Measurements from ENCODE around the gene COMMD4. TPM values are rescaled to one million over a fixed set of nuclear protein-coding genes. Genes with fewer than 3 reads are reported as not detected.
"Not testable (repeated sequence)": the region's sequence is repeated elsewhere in the genome, so short reads cannot be mapped to it uniquely, and the experiment has no call there.

Gene COMMD4
- total RNA-seq, 1 donor from 2014 or later: 51.8 TPM

GRCh38 chr15:75327491-75327890 is 8.4 kb upstream of the COMMD4 start:
- intact Hi-C loops (cut with micrococcal nuclease): loop anchor here (10.0 kb wide), 1 partner anchor 83 kb away; no protein-coding TSS in a partner anchor
- ATAC-seq (ENCODE audit: low read depth) (no peak), DNase-seq (no peak)
- Mint-ChIP-seq H3K4me3 (no peak overlapping the region), H3K36me3 (ENCODE audit: low read depth) (no peaks in the 10 kb centered on the region), H3K27ac (no peak overlapping the region), H3K9me3 (no peaks in the 10 kb centered on the region), H3K27me3 (peaks cover 6% of the 10 kb centered on the region), H3K4me1 (no peaks in the 10 kb centered on the region)
- TF ChIP-seq, protein P1, sequence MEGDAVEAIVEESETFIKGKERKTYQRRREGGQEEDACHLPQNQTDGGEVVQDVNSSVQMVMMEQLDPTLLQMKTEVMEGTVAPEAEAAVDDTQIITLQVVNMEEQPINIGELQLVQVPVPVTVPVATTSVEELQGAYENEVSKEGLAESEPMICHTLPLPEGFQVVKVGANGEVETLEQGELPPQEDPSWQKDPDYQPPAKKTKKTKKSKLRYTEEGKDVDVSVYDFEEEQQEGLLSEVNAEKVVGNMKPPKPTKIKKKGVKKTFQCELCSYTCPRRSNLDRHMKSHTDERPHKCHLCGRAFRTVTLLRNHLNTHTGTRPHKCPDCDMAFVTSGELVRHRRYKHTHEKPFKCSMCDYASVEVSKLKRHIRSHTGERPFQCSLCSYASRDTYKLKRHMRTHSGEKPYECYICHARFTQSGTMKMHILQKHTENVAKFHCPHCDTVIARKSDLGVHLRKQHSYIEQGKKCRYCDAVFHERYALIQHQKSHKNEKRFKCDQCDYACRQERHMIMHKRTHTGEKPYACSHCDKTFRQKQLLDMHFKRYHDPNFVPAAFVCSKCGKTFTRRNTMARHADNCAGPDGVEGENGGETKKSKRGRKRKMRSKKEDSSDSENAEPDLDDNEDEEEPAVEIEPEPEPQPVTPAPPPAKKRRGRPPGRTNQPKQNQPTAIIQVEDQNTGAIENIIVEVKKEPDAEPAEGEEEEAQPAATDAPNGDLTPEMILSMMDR (IDR thresholded peaks at IDR 0.05): no peak
- POLR2A ChIA-PET: no interaction called here
- CTCF ChIA-PET: no interaction called here

GRCh38 chr15:75328493-75329314 is 7.2 kb upstream of the COMMD4 start:
- POLR2A ChIA-PET: no interaction called here
- Mint-ChIP-seq H3K36me3 (ENCODE audit: low read depth) (no peaks in the 10 kb centered on the region), H3K27me3 (peaks cover 6% of the 10 kb centered on the region), H3K4me3 (no peak overlapping the region), H3K4me1 (no peaks in the 10 kb centered on the region), H3K27ac (no peak overlapping the region), H3K9me3 (no peaks in the 10 kb centered on the region)
- no peak for DNase-seq
- intact Hi-C loops (cut with micrococcal nuclease): loop anchor here (10.0 kb wide), 1 partner anchor 84 kb away; no protein-coding TSS in a partner anchor
- no peak for ATAC-seq (ENCODE audit: low read depth)
- TF ChIP-seq, protein P1 (IDR thresholded peaks at IDR 0.05): no peak
- CTCF ChIA-PET: interaction anchor here (1.2 kb wide), 1 partner anchor 37 kb away, joined by 3 read pairs; no protein-coding TSS in a partner anchor

DNA sequence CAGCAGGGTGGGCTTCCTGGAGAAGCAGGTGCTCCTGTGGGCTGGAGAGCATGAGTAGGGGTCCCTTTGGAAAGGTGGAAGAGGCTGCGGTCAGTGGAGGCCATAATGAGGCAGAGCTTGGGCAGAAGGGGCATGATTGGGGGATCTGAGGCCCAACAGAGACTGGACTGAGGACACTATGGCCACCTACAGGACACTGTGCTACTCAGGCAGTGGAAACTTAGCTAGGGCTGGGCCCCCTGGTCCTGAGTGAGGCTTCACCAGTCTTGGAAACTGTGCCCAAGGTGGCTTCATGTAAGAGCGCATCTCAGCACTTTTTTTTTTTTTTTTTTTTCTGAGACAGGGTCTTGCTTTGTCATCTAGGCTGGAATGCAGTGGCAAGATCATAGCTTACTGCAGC is 6.3 kb upstream of the COMMD4 start:
- no peaks in the 10 kb centered on the region for H3K4me1 Mint-ChIP-seq
- CTCF ChIA-PET: no interaction called here
- H3K9me3 Mint-ChIP-seq: no peaks in the 10 kb centered on the region
- intact Hi-C loops (cut with micrococcal nuclease): loop anchor here (10.0 kb wide), 1 partner anchor 85 kb away; no protein-coding TSS in a partner anchor
- H3K4me3 Mint-ChIP-seq: no peak overlapping the region
- H3K27me3 Mint-ChIP-seq: peaks cover 6% of the 10 kb centered on the region
- no peak overlapping the region for H3K27ac Mint-ChIP-seq
- ATAC-seq (ENCODE audit: low read depth): no peak
- no peak for DNase-seq
- POLR2A ChIA-PET: no interaction called here
- TF ChIP-seq, protein P1 (IDR thresholded peaks at IDR 0.05): no peak
- no peaks in the 10 kb centered on the region for H3K36me3 Mint-ChIP-seq (ENCODE audit: low read depth)

- DNase-seq; H3K36me3 Mint-ChIP-seq (ENCODE audit: low read depth); ATAC-seq (ENCODE audit: low read depth); POLR2A ChIA-PET; H3K27me3 Mint-ChIP-seq; H3K9me3 Mint-ChIP-seq; H3K4me3 Mint-ChIP-seq; CTCF ChIA-PET; H3K27ac Mint-ChIP-seq: not testable (repeated sequence)
- H3K4me1 Mint-ChIP-seq: peaks cover 17% of the 10 kb centered on the region
- intact Hi-C loops (cut with micrococcal nuclease): loop anchor here (10.0 kb wide), 1 partner anchor 63 kb away; no protein-coding TSS in a partner anchor
Measured at GRCh38 chr15:75332093-75332492, 3.8 kb upstream of the COMMD4 start.

GRCh38 chr15:75333654-75334419 is 2.0 kb upstream of the COMMD4 start:
- H3K27ac Mint-ChIP-seq; H3K4me3 Mint-ChIP-seq; H3K36me3 Mint-ChIP-seq (ENCODE audit: low read depth); CTCF ChIA-PET; ATAC-seq (ENCODE audit: low read depth); POLR2A ChIA-PET; DNase-seq; H3K27me3 Mint-ChIP-seq; H3K9me3 Mint-ChIP-seq: not testable (repeated sequence)
- intact Hi-C loops (cut with micrococcal nuclease): loop anchor here (10.0 kb wide), 1 partner anchor 61 kb away; no protein-coding TSS in a partner anchor
- H3K4me1 Mint-ChIP-seq: peaks cover 20% of the 10 kb centered on the region

GRCh38 chr15:75335313-75335704 is 554 bp upstream of the COMMD4 start:
- DNase-seq: no peak
- POLR2A ChIA-PET: interaction anchor here (0.6 to 3.4 kb wide), 6 partner anchors 14 to 397 kb away, joined by 3 to 15 read pairs (median 4); partner anchors contain the start of genes IMP3 and MAN2C1
- CTCF ChIA-PET: no interaction called here
- peaks cover 8% of the 10 kb centered on the region for H3K36me3 Mint-ChIP-seq (ENCODE audit: low read depth)
- no peak for ATAC-seq (ENCODE audit: low read depth)
- H3K4me3 Mint-ChIP-seq: peak overlapping the region; percentile 95
- H3K27ac Mint-ChIP-seq: no peak overlapping the region
- H3K4me1 Mint-ChIP-seq: peaks cover 20% of the 10 kb centered on the region
- H3K27me3 Mint-ChIP-seq: peaks cover 3% of the 10 kb centered on the region
- no peaks in the 10 kb centered on the region for H3K9me3 Mint-ChIP-seq
- TF ChIP-seq, protein P1 (IDR thresholded peaks at IDR 0.05): no peak
- intact Hi-C loops (cut with micrococcal nuclease): loop anchor here (10.0 kb wide), 1 partner anchor 59 kb away; no protein-coding TSS in a partner anchor
